NCI-H446 (cell line): ENCODE data around the gene RBL1.
"Not testable (repeated sequence)": the region's sequence is repeated elsewhere in the genome, so short reads cannot be mapped to it uniquely, and the experiment has no call there.

ENCODE experiments used
- DNase-seq, 2 experiments: peaks; one replicate each; lab custom pipeline; 2025; lab: John Stamatoyannopoulos, UW

RBL1 gene

GRCh38 chr20:36992802-36993334 is 102.9 kb downstream of the RBL1 start:
- DNase-seq = no peak

GRCh38 chr20:36991703-36992102 is 104.1 kb downstream of the RBL1 start:
- no peak for DNase-seq

- DNase-seq = no peak
Observed at GRCh38 chr20:36989797-36990196, 106.0 kb downstream of the RBL1 start.

DNA sequence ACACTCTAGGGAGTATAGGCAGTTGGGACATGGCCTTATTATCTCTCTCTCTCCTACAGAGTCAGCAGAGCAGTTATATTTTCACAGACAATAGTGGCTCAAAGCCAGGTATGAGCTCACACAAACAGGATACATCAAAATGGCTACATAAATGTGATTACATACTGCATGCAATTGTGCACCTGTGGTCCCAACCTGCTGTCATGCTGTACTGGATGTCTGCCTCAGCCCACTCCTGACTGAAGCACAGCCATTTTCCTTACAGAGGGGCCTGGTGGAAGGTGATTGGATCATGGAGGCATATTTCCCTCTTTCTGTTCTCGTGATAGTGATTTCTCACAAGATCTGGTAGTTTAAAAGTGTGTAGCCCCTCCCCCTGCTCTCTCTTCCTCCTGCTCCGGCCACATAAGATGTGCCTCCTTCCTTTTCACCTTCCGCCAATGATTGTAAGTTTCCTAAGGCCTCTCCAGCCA is 107.3 kb downstream of the RBL1 start:
- DNase-seq = no peak

- DNase-seq = no peak
Observed at GRCh38 chr20:36984257-36984638, 111.5 kb downstream of the RBL1 start.

DNA sequence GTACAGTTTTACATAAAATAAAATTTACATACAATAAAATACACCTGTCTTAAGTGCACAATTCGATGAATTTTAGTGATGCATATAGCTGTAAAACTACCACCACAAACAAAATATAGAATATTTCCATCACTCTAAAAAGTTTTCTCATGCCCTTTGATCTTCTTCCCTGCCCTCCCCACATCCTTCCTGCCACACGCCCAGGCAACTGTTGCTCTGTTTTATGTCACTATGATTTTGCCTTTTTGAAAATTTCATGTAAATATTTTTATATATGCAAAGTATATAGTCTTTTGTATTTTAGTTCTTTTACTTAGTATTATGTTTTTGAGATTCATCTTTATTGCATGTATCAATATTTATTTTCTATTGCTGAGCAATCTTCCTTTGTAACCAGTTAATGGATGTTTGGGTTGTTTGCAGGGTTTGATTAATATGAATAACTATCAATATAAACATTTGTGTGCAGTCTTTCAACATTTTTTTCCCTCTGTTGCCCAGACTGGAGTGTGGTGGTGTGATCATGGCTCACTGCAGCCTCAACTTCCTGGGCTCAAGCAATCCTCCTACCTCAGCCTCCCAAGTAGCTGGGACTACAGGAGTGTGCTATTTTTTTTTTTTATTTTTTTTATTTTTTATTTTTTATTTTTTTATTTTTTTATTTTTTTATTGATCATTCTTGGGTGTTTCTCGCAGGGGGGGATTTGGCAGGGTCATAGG is 120.5 kb downstream of the RBL1 start:
- DNase-seq = no peak

DNA sequence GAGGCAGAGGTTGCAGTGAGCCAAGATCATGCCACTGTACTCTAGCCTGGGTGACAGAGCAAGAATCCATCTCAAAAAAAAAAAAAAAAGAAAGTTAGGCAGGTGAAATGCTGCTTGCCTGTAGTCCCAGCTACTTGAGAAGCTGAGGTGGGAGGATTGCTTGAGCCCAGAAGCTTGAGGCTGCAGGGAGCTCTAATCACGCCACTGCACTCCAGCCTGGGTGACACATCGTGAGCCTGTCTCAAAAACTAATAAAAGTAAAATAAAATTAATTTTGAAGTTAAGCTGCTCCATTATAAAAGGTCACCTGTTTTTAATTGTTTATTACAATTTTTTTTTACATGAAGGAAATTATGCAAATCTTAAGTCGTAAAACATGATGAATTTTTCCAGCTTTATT is 121.1 kb downstream of the RBL1 start:
- DNase-seq = no peak

- no peak for DNase-seq
Observed at GRCh38 chr20:36971103-36971502, 124.7 kb downstream of the RBL1 start.

DNA sequence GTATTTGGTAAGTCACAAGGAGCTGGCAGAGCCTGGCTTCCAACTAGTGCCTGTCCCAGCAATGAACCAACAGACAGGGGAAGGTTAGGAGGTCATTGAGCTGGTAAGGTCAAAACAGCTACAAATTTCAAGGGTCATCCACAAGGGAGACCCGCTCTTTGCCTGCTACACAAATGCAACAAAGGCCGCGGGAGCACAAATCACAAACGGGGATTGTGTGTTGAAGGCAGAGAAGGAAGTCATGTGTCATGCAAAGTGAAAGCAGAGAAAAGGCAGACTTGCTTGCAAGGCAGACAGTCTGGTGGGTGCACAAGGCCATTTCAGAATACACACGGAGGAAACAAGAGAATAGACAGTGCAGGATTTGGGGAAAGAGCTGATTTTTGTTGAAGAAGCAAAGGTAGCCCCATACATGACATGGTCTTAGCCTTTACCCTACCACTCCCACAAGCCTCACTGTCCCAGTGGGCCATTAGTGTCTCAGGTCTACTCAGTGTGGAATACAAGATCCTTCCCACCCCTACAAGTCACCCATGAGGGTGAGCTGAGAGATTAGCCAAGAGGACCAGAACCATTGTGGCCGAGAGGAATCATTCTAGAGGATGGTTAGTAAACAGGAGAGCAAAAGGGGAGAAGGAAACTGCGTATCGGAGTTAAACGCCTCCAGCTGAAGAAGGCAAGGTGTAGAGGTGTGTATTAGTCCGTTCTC is 126.2 kb downstream of the RBL1 start:
- no peak for DNase-seq

DNA sequence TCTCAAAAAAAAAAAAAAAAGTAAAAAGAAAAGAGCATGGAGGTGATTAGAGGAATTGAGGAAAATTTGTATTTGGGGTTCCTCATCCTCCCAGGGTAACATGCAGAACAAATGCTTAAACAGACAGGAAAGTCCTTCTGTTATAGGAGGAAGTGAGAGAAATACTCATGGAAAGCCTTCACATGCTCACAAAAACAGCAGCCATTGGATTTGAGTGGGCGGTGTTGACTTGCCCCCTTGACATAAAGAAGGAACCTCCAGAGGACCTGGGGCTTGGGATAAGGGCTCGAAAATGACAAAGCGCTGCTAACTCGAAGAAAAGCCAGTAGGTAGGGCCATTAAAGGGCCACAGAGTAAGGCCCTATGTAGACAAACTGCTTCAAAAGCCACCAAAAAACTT is 126.7 kb downstream of the RBL1 start:
- DNase-seq = no peak

DNA sequence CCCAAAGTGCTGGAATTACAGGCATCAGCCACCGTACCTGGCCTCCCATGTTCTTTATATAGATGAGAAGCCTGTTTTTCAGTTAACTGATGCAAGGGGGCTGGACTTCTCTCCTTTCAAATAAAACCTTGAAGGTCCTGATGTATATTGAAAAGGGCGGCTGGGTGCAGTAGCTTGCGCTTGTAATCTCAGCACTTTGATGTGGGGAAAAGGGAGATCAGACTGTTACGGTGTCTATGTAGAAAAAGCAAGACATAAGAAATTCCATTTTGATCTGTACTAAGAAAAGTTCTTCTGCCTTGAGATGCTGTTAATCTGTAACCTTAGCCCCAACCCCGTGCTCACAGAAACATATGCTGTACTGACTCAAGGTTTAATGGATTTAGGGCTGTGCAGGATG is 128.2 kb downstream of the RBL1 start:
- no peak for DNase-seq

DNA sequence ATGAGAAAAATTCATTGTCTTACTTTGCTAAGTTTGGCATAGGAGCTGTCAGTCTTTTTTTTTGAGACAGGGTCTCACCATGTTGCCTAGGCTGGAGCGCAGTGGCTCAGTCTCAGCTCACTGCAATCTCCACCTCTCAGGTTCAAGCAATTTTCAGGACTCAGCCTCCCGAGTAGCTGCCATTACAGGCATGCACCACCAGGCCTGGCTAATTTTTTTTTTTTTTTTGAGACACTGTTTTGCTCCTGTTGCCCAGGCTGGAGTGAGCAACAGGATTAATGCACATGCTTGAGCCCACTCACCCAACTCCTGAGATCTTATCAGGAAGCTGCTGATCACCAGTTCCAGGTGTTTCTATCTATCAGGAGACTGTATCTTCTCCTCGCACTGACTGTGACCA is 128.8 kb downstream of the RBL1 start:
- not testable (repeated sequence) for DNase-seq

GRCh38 chr20:36962354-36962941 is 133.3 kb downstream of the RBL1 start:
- DNase-seq = not testable (repeated sequence)

DNA sequence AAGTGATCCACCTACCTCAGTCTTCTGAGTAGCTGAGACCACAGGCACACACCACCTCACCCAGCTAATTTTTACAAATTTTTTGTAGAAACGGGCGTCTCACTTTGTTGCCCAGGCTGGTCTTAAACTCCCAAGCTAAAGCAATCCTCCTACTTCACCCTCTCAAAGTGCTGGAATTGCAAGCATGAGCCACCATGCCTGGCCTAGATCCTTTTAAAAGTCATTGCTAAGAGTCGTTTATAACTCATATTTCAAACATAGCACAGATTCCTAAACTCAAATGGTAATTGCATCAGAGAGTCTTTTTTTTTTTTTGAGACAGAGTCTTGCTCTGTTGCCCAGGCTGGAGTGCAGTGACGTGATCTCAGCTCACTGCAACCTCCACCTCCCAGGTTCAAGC is 136.6 kb downstream of the RBL1 start:
- no peak for DNase-seq

GRCh38 chr20:36957875-36958667 is 137.7 kb downstream of the RBL1 start:
- no peak for DNase-seq

GRCh38 chr20:36956674-36957073 is 139.1 kb downstream of the RBL1 start:
- no peak for DNase-seq

GRCh38 chr20:36956016-36956415 is 139.8 kb downstream of the RBL1 start:
- DNase-seq = no peak

DNA sequence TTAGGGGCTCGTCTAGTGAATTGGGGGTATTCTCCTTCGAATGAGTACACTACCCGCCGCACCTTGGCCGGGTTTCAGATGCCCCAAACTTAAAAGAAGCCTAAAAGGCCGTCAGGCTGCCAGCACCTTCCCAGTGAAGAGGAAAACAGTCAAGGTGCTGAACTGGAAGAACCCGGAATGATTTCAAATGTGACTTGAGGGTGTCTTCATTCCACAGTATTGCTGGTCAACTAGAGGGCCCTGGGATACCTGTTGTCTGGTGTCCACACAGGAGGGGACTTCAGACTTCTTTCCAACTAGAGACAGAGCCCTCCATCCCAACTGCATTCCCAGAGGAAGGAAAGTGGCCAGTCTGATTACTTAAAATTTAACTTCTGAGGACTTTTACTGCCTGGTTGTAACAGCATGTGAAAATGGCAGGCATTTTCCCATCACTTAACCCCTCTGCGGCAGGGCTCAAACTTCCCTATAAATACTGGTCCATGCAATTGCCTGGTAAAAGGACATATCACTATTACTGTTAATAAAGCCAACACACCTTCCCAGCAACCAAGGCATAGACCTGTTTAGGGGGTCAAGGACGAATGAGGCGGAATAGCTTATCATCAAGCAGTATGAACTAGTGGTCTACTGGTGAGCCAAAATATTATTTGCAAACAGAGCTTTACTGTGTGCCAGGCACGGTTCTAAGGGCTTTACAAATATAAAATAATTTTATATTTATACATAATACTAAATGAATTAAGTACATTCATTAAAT is 143.6 kb downstream of the RBL1 start:
- DNase-seq = no peak

DNA sequence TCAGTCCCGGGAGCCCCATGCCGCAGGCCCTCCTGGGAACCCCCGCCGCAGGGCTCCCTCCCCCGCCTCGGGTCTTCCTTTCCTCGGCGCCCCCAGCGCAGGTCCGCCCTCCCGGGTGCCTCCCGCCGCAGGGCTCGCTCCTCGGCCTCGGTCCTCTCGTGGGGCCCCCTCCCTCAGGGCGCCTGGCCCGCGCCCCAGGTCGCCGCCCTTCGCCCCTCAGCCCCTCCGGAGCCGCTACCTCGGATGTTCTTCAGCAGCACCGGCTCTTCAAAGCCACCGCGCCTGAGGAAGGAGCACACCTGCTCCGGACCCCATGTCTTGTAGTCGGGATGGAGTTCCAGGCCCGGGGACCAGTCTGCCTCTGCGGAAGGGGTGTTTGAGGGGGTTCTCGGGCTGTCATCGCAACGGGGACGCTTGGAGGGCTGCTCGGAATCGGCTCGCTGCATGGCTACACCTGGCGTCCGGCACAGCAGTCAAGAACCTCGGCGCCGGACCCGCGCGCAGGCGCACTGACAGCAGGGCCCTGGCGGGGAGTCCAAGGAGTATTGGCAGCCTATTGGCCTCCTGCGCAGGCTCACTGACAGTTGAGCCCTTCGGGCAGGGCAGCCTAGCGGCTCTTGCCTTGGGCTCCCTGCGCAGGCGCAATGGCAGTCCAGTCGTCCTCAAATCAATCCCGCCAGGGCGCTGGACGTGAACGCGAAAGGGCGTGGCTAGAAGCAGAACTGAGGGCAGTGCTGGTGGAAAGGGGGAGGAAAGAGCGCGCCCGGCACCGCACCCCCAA is 144.4 kb downstream of the RBL1 start, which contains the start of gene SAMHD1:
Gene SAMHD1 (minus strand): TSS at position 511 of the 781 bp plus-strand sequence. CDS start 65 bp downstream, at position 446.
- DNase-seq = peak; percentile 92 to 99
